AG20443 (cell line): ENCODE results near the gene PLEKHG3.

Experiments used
- DNase-seq: peaks from one replicate; pipeline ENCODE4 v3.0.0; 2012; ENCODE audit warnings: low spot score, mixed read lengths

PLEKHG3 gene

DNA sequence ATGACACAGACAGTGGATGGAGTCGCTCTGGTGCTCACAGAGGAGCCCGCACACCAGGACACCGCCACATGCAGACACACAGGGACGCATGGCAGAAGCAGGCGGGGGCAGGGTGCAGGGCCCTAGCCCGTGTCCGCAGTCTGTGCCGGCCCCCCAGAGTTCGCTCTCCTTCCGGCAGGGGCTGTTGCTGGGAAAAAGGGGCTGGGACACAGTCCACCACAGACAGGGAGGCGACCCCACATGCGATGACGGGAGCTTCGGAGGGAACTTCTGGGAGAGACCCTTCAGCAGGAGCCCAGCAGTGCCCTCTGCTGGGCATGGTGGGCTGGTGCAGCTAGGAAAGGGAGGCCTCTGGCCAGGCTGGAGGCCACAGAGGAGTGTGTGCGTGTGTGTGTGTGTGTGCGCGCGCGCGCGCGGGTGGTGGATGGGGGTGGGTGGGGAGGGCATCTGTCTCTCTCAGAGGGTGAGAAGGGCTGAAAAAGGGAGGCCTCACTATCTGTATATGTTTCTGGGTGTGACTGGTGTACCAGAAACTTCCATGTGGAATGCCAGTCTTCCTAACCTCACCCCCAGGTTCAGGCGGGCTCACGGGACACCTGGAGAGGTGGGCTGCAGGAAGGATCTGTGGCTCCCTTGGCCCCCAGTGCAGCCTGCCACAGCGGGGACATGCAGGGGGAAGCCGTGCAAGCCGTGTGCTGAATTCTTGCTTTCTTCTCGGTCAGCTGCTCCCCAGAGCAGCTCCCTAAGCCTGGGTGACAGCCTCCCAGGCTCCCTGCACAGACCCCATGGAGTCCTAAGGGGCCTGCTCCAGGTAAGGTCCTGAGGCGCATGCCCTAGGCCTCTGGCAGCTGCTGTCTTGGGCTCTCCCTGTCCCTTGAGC lies 60.7 kb downstream of the PLEKHG3 start:
- peak; percentile 91 for DNase-seq

DNA sequence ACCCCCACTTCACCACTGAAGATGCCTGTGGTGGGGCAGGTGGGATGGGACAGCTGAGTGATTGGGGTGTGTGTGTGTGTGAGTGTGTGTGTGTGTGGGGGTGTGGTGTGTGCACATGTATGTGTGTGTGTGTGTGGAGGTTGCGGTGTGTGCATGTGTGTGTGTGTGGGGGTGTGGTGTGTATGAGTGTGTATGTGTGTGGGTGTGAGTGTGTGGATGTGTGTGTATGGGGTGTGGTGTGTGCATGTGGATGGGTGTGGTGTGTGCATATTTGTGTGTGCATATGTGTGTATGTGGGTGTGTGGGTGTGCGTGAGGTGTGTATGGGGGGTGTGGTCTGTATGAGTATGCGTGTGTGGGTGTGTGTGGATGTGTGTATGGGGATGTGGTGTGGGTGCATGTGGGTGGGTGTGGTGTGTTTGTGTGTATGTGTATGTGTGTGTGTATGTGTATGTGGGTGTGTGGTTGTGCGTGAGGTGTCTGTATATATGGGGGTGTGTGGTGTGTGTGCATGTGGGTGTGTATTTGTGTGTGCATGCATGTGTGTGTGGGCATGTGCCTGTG lies 61.6 kb downstream of the PLEKHG3 start:
- DNase-seq, result no peak

DNA sequence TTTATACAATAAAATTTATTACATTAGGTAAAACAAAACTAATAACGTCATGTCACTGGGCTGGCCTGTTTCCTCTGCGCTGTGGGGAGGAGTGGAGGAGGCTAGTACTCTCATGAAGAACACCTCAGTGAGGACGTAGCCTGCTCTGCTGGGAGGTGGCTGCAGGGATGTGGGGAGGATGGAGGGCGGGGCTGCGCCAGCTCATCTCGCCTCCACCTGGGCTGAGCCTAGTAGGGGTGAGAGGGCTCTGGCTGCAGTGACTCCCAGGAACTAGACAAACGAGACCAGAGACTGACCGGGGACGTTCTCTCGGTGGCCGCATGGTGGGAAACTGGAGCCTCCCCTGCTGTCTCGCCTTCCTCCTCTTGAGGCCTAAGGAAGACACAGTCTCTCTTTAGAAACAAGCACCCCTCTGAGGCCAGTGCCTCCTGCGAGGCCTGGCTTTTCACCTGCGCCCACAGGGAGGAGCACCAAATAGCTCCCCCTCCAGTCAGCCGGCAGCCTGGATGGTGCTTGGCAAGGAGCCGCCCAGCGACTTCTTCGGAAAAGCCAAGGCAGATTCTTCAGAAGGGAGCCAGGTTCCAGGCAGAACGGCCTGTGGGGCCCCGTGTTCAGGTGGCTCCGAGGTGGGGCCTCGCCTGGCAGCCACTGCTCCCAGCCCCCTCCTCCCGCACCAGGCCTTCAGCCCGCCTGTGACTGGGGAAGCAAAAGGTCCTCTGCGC lies 62.4 kb downstream of the PLEKHG3 start:
- DNase-seq, result no peak

- no peak for DNase-seq
Observed at GRCh38 chr14:64767215-64767964, 63.2 kb downstream of the PLEKHG3 start.

GRCh38 chr14:64768401-64769095 lies 64.3 kb downstream of the PLEKHG3 start:
- DNase-seq, result no peak

DNA sequence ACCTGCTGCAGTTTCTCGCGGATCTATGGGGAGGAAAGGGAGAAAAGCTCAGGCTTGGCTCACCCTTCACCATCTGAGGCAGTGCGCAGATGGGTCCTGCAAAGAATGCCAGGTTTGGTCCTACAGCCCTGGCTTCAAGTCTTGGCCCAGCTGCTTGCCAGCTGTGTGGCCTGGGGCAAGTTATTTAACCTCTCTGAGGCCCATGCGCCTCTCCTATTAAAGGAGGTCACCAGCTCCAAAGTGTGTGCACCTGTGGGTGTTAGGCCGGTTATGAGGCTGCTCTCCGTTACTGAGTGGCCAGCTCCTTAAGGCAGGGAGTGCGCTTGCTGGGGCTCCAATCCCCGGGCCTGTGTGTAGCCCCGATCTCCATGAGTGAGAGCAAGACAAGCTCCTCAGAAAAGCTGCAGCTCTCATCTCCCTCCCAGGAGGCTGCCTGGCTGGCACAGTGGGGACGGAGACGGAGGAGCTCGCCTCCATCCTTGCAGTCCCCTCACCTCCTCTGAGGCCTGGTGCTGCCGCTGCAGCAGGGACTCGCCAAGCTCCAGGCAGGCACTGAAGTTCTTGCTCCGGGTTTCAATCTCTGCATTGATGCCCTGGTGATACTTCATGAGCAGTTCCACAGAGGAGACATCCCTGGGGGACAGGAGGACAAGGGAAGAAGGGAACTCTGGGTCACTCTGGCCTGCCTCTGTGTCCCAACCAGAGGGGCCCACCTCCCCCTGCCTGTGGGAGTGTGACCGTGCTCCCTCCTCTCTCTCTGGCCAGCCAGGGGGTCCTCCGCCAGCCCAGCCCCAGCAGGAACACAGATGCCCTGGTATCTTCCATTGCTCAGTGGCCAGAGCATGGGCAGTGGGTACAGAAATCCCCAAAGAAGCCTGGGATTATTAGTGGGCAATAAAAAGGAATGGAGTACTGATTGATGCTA lies 65.1 kb downstream of the PLEKHG3 start:
- DNase-seq, result no peak

DNA sequence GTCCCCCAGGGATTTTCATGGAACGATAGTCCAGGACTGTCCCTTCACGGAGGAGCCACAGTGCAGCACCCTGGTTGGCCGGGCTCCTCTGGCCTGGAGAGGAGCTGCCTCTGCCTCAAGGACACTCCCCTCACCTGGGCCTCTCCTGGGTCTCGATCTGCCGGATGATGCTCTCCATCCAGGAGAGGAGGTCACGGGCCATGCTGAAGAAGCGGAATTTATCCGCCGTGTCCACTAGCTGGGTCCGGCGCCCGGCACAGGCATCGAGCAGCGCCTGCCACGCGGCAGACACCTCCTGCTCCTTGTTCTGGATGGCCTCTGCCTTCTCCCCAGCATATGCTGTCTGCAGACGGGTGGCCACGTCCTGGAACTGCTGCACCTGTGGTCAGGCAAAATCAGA lies 66.5 kb downstream of the PLEKHG3 start:
- DNase-seq, result no peak

- no peak for DNase-seq
Observed at GRCh38 chr14:64771161-64771560, 66.9 kb downstream of the PLEKHG3 start.

GRCh38 chr14:64772397-64772950 lies 68.2 kb downstream of the PLEKHG3 start:
- no peak for DNase-seq

DNA sequence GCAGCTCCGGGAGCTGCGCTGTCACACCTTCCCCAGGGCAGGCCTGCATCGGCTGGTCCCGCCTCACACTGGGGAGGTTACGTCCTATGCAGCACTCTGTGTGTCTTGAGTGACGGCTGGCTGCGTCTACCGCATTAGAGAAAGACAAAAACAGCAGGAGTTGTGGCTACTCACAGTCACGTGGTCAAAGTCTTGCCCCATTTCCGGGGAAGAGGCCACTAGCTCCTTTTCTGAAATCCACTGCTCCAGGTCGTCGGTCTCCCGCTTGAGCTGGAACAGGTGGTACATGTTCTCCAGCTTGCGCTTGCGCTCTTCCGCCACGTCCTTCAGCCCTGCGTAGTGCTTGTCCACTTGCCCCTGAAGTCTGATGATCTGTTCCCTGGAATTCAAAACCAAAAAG lies 68.8 kb downstream of the PLEKHG3 start:
- no peak for DNase-seq

DNA sequence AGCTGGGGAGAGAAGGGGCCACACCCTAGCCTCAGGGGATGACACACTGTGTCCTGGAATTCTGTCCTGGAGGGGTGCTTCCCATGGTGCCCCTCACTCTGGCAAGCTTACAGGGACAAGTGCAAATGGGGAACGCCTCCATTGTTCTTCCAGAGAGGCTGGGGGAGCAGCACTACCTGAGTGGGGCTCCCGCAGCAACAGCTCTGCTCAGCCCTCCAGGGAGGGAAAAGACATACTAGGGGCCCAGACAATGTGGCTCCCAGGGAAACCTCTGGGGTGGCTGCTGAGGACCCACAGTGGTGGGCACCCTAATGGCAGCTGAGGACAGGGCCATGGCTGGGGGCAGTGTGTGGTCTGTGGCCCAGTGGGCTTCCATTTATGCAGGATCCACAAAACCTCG lies 69.4 kb downstream of the PLEKHG3 start:
- no peak for DNase-seq

GRCh38 chr14:64774272-64774671 lies 70.0 kb downstream of the PLEKHG3 start:
- no peak for DNase-seq

- no peak for DNase-seq
Observed at GRCh38 chr14:64775081-64775777, 71.0 kb downstream of the PLEKHG3 start.

DNA sequence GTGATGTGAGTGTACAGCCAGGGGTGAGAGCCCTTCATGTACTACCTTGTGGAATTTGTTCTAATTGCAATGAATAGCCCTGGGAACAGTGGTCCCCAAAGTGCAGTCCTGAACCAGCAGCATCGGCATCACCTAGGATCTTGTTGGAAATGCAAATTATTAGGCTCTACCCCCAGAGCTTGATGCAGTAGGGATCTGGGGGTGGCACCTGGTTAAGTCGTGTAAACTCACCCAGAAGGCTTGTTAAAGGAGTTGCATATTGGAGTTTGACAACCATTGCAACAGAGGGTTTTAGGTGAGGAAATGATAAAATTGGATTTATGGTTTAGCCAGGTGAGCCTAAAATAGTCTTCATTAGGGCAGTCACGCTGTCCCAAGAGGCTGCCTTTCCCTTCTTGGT lies 73.2 kb downstream of the PLEKHG3 start:
- DNase-seq, result no peak

- DNase-seq, result no peak
Observed at GRCh38 chr14:64778104-64778754, 74.0 kb downstream of the PLEKHG3 start.

DNA sequence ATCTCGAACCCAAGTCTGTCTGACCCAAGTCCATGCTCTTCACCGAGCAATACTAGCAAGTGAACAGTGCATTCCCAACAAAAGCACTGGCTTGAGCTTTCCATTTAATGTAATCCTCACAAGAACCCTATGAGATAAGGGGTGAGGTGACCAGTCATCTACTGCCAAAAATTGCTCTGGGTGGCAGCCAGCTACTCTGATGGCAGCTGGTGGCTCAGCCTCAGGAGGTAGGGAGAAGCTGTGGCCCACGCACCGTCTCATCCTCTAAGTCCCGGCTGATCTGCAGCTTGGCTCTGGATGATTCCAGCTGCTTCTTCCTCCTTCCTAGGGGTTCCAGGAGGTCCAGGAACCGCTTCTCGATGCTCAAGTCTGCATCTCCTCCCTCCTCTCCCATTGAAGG lies 75.2 kb downstream of the PLEKHG3 start:
- DNase-seq, result no peak

DNA sequence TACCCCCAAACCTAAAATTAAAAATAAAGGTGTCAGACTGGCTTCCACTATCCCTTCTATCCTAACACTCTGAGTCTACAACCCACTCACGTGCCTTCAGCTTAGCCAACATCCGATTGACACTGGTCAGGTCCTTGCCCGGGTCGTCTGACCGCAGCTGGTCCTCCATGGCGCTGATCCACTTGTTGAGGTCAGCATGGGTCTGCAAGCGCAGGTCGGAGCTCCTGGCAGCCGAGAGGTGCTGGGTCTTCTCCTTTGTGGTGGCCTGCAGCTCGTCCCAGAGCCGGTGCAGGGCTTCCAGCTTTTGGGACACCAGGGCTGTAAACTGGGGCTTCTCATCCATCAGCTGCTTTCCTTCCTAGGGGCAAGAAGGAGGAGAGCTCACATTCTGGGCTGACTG lies 78.0 kb downstream of the PLEKHG3 start:
- no peak for DNase-seq

GRCh38 chr14:64784006-64784405 lies 79.8 kb downstream of the PLEKHG3 start:
- no peak for DNase-seq
